CD4-positive, alpha-beta T cell treated with Interleukin-10 for 1 hour (primary cell): ENCODE measurements around the gene GAS2L2.

Experiments
- DNase-seq: peaks from one replicate; pipeline ENCODE4 v3.0.0-alpha.2; 2020

The GAS2L2 gene

GRCh38 chr17:35752945-35753764 lies at the start of gene GAS2L2:
TSS of gene GAS2L2 (minus strand) at chr17:35753239. CDS start at chr17:35752850, 389 bp downstream.
- DNase-seq, result no peak

- no peak for DNase-seq
Observed at GRCh38 chr17:35801583-35802224, 48.7 kb upstream of the GAS2L2 start.

GRCh38 chr17:35799942-35800341 lies 46.9 kb upstream of the GAS2L2 start:
- no peak for DNase-seq

GRCh38 chr17:35797918-35798317 lies 44.9 kb upstream of the GAS2L2 start:
- no peak for DNase-seq

GRCh38 chr17:35797370-35797769 lies 44.3 kb upstream of the GAS2L2 start:
- no peak for DNase-seq

- no peak for DNase-seq
Observed at GRCh38 chr17:35796942-35797341, 43.9 kb upstream of the GAS2L2 start.

GRCh38 chr17:35795871-35796265 lies 42.8 kb upstream of the GAS2L2 start:
- DNase-seq, result no peak

- peak; percentile 19 for DNase-seq
Observed at GRCh38 chr17:35795007-35795870, 42.2 kb upstream of the GAS2L2 start, which contains the start of gene MMP28. TSS of gene MMP28 (minus strand) at chr17:35795641. CDS start at chr17:35795377, 264 bp downstream.

GRCh38 chr17:35793257-35793656 lies 40.2 kb upstream of the GAS2L2 start:
- no peak for DNase-seq

GRCh38 chr17:35791681-35792350 lies 38.8 kb upstream of the GAS2L2 start:
- no peak for DNase-seq

GRCh38 chr17:35790841-35791240 lies 37.8 kb upstream of the GAS2L2 start:
- DNase-seq, result no peak

- no peak for DNase-seq
Observed at GRCh38 chr17:35788477-35789368, 35.7 kb upstream of the GAS2L2 start.

- no peak for DNase-seq
Observed at GRCh38 chr17:35786941-35787432, 33.9 kb upstream of the GAS2L2 start.

GRCh38 chr17:35784895-35785294 lies 31.9 kb upstream of the GAS2L2 start:
- no peak for DNase-seq

GRCh38 chr17:35780950-35781349 lies 27.9 kb upstream of the GAS2L2 start:
- DNase-seq, result no peak

GRCh38 chr17:35778641-35779196 lies 25.7 kb upstream of the GAS2L2 start:
- DNase-seq, result no peak

- no peak for DNase-seq
Observed at GRCh38 chr17:35775583-35775982, 22.5 kb upstream of the GAS2L2 start.

GRCh38 chr17:35775039-35775438 lies 22.0 kb upstream of the GAS2L2 start:
- no peak for DNase-seq

- DNase-seq, result no peak
Observed at GRCh38 chr17:35774499-35774898, 21.5 kb upstream of the GAS2L2 start.

- no peak for DNase-seq
Observed at GRCh38 chr17:35773679-35774425, 20.8 kb upstream of the GAS2L2 start.
